Endodermal cell (in vitro differentiated cells): ENCODE results near the gene ADRM1. TPM values are rescaled to one million over a fixed set of nuclear protein-coding genes. Genes with fewer than 3 reads are reported as not detected.

Experiments
- DNase-seq: peaks from one replicate; pipeline ENCODE4 v3.0.0-alpha.2; 2017
- H3K27ac ChIP-seq: 2 replicates; pipeline ENCODE4 v1.5.1; 2013; ENCODE audit warnings: mild to moderate bottlenecking, low read depth, low read length, moderate library complexity
- H3K27me3 ChIP-seq: 2 replicates; pipeline ENCODE4 v1.6.1; 2013; ENCODE audit warnings: mild to moderate bottlenecking, low read length, moderate library complexity; ENCODE audit not compliant: insufficient read depth, control insufficient read depth, poor library complexity, severe bottlenecking
- H3K36me3 ChIP-seq: 2 replicates; pipeline ENCODE4 v1.7.0; 2013; ENCODE audit warnings: mild to moderate bottlenecking, low read length, moderate library complexity; ENCODE audit not compliant: control insufficient read depth, insufficient read depth
- H3K4me1 ChIP-seq: one replicate; pipeline ENCODE4 v1.7.0; 2013; ENCODE audit warnings: low read length; ENCODE audit not compliant: control insufficient read depth, insufficient read depth
- H3K4me3 ChIP-seq: 2 replicates; pipeline ENCODE4 v1.5.1; 2013; ENCODE audit warnings: mild to moderate bottlenecking, low read length, moderate library complexity
- H3K9ac ChIP-seq: 2 replicates; pipeline ENCODE4 v1.6.1; 2013; ENCODE audit warnings: mild to moderate bottlenecking, low read length, moderate library complexity; ENCODE audit not compliant: poor library complexity, severe bottlenecking; ENCODE audit errors: extremely low read depth
- H3K9me3 ChIP-seq: 2 replicates; pipeline ENCODE4 v1.6.1; 2013; ENCODE audit warnings: mild to moderate bottlenecking, low read length, moderate library complexity; ENCODE audit not compliant: control insufficient read depth
- H3K27ac Mint-ChIP-seq: 2 replicates; pipeline ENCODE4 v1.8.0; 2020; ENCODE audit warnings: mixed read lengths
- H3K27me3 Mint-ChIP-seq: 2 replicates; pipeline ENCODE4 v1.8.0; 2021; ENCODE audit warnings: mild to moderate bottlenecking, mixed read lengths; ENCODE audit not compliant: insufficient read depth
- H3K36me3 Mint-ChIP-seq: 2 replicates; pipeline ENCODE4 v1.8.0; 2020; ENCODE audit warnings: low read depth, mixed read lengths
- H3K4me1 Mint-ChIP-seq: 2 replicates; pipeline ENCODE4 v1.8.0; 2020; ENCODE audit warnings: mixed read lengths
- H3K4me3 Mint-ChIP-seq: 2 replicates; pipeline ENCODE4 v1.8.0; 2020; ENCODE audit warnings: mild to moderate bottlenecking, moderate library complexity, mixed read lengths
- H3K9me3 Mint-ChIP-seq: 2 replicates; pipeline ENCODE4 v1.8.0; 2020; ENCODE audit warnings: mild to moderate bottlenecking, mixed read lengths
- CTCF ChIP-seq: fragments of 200-600 bp; sonication (generic); conservative IDR thresholded peaks from 2 replicates; pipeline ENCODE4 v1.5.0; 2021; ENCODE audit warnings: antibody characterized with exemption, mild to moderate bottlenecking
- WGBS, 2 experiments: methylation state at CpG; one replicate each; pipeline versions ENCODE4 v1.1.5 to v1.1.7; 2013; ENCODE audit warnings: missing lambda C conversion rate in 2 of 2, mixed read lengths in 1 of 2; ENCODE audit not compliant: insufficient coverage in 1 of 2, insufficient read length in 1 of 2; 5-methylcytosine and 5-hydroxymethylcytosine counted together
- total RNA-seq, 2 donors: library from RNA; stranded (reverse); fragmentation: NEBNext Ultra II Directional in 1 of 2; extraction: Animal tissue kit (Norgen Biotek cat#: 25700) in 1 of 2; gene quantifications; 2 replicates in 1 of 2; 3 replicates in 1 of 2; pipeline ENCODE4 v1.2.1, GENCODE V29; 2021

The ADRM1 gene
- total RNA-seq, 2 donors from 2014 or later: 105 to 106 TPM

- no peaks in the 10 kb centered on the region for H3K27me3 Mint-ChIP-seq
- H3K27me3 ChIP-seq: no peaks in the 10 kb centered on the region
- no peak for DNase-seq
- H3K36me3 ChIP-seq: peaks cover 46% of the 10 kb centered on the region
- 93% methylated on average over 15 to 29 of the region's 29 CpGs for WGBS, 2 experiments
- H3K4me1 ChIP-seq: peaks cover 13% of the 10 kb centered on the region
- peaks cover 36% of the 10 kb centered on the region for H3K36me3 Mint-ChIP-seq
- H3K27ac Mint-ChIP-seq: no peak overlapping the region
- peak overlapping the region; percentile 36 for H3K27ac ChIP-seq
- no peak overlapping the region for H3K4me3 ChIP-seq
- H3K9ac ChIP-seq: no peak overlapping the region
- no peak for TF ChIP-seq CTCF
- peaks cover 14% of the 10 kb centered on the region for H3K4me1 Mint-ChIP-seq
- no peaks in the 10 kb centered on the region for H3K9me3 Mint-ChIP-seq
- H3K4me3 Mint-ChIP-seq: no peak overlapping the region
- no peaks in the 10 kb centered on the region for H3K9me3 ChIP-seq
Measured at GRCh38 chr20:62308102-62308822, 5.5 kb downstream of the ADRM1 start.

- Histone ChIP-seq H3K4me1 (peaks cover 11% of the 10 kb centered on the region), H3K36me3 (peaks cover 43% of the 10 kb centered on the region), H3K4me3 (no peak overlapping the region), H3K9ac (no peak overlapping the region), H3K27me3 (no peaks in the 10 kb centered on the region), H3K27ac (peak overlapping the region; percentile 24), H3K9me3 (no peaks in the 10 kb centered on the region)
- no peaks in the 10 kb centered on the region for H3K9me3 Mint-ChIP-seq
- peaks cover 30% of the 10 kb centered on the region for H3K36me3 Mint-ChIP-seq
- WGBS, 2 experiments: 87 to 92% methylated on average over 10 to 24 of the region's 26 CpGs
- H3K27ac Mint-ChIP-seq: no peak overlapping the region
- DNase-seq: no peak
- H3K4me1 Mint-ChIP-seq: peaks cover 7% of the 10 kb centered on the region
- TF ChIP-seq CTCF: no peak
- no peaks in the 10 kb centered on the region for H3K27me3 Mint-ChIP-seq
- H3K4me3 Mint-ChIP-seq: no peak overlapping the region
Measured at GRCh38 chr20:62309198-62309944, 6.6 kb downstream of the ADRM1 start.

GRCh38 chr20:62309947-62310756 lies 7.4 kb downstream of the ADRM1 start:
- peaks cover 3% of the 10 kb centered on the region for H3K4me1 Mint-ChIP-seq
- no peak overlapping the region for H3K4me3 ChIP-seq
- H3K9me3 ChIP-seq: no peaks in the 10 kb centered on the region
- H3K27me3 Mint-ChIP-seq: no peaks in the 10 kb centered on the region
- no peak for TF ChIP-seq CTCF
- no peak overlapping the region for H3K4me3 Mint-ChIP-seq
- DNase-seq: no peak
- peaks cover 3% of the 10 kb centered on the region for H3K4me1 ChIP-seq
- WGBS, 2 experiments: 94 to 95% methylated on average over 14 to 29 of the region's 29 CpGs
- H3K36me3 ChIP-seq: peaks cover 37% of the 10 kb centered on the region
- no peaks in the 10 kb centered on the region for H3K9me3 Mint-ChIP-seq
- H3K27me3 ChIP-seq: no peaks in the 10 kb centered on the region
- peak overlapping the region; percentile 24 for H3K27ac ChIP-seq
- H3K9ac ChIP-seq: no peak overlapping the region
- H3K36me3 Mint-ChIP-seq: peaks cover 26% of the 10 kb centered on the region
- H3K27ac Mint-ChIP-seq: no peak overlapping the region
